ENCODE data around the gene KCNJ15.
"Not testable (repeated sequence)": the region's sequence is repeated elsewhere in the genome, so short reads cannot be mapped to it uniquely, and the experiment has no call there.

KCNJ15 gene

DNA sequence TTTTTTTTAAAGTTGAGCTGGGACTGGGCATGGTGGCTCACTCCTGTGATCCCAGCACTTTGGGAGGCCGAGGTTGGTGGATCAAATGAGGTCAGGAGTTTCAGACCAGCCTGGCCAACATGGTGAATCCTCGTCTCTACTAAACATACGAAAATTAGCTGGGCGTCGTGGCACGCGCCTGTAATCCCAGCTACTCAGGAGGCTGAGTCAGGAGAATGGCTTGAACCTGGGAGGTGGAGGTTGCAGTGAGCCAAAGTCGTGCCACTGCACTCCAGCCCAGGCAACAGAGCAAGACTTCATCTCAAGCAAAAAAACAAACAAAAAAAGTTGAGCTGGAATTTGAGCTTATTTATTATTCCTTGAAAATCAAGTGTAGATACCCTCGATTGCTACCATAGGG lies 21.5 kb upstream of the KCNJ15 start:
- H3K36me3 ChIP-seq (replicated peaks); H3K4me1 ChIP-seq; H3K27me3 ChIP-seq (ENCODE audit: low read depth); H3K4me3 ChIP-seq; H3K9me3 ChIP-seq; DNase-seq (ENCODE audit: low spot score in 2 of 2); in situ Hi-C loops (cut with MboI; ENCODE audit: low sequenced_read_pairs): not testable (repeated sequence)

GRCh38 chr21:38236232-38236631 lies 20.6 kb upstream of the KCNJ15 start:
- H3K4me3 ChIP-seq = no peak overlapping the region
- no peak for DNase-seq (ENCODE audit: low spot score in 2 of 2)
- in situ Hi-C loops (cut with MboI; ENCODE audit: low sequenced_read_pairs) = no loop called here
- H3K9me3 ChIP-seq = 0 out of 2 replicates have a peak, but pooled peaks cover 5% of the 10 kb centered on the region
- H3K36me3 ChIP-seq (replicated peaks) = no peaks in the 10 kb centered on the region
- no peaks in the 10 kb centered on the region for H3K27me3 ChIP-seq (ENCODE audit: low read depth)
- H3K4me1 ChIP-seq = no peaks in the 10 kb centered on the region

GRCh38 chr21:38239672-38240071 lies 17.1 kb upstream of the KCNJ15 start:
- in situ Hi-C loops (cut with MboI; ENCODE audit: low sequenced_read_pairs) = no loop called here
- Histone ChIP-seq H3K4me1 (no peaks in the 10 kb centered on the region), H3K36me3 (replicated peaks) (no peaks in the 10 kb centered on the region), H3K4me3 (no peak overlapping the region), H3K9me3 (no peaks in the 10 kb centered on the region), H3K27me3 (ENCODE audit: low read depth) (no peaks in the 10 kb centered on the region)
- no peak for DNase-seq (ENCODE audit: low spot score in 2 of 2)

GRCh38 chr21:38240129-38240528 lies 16.7 kb upstream of the KCNJ15 start:
- no peaks in the 10 kb centered on the region for H3K9me3 ChIP-seq
- in situ Hi-C loops (cut with MboI; ENCODE audit: low sequenced_read_pairs) = no loop called here
- no peaks in the 10 kb centered on the region for H3K4me1 ChIP-seq
- no peak overlapping the region for H3K4me3 ChIP-seq
- no peaks in the 10 kb centered on the region for H3K36me3 ChIP-seq (replicated peaks)
- no peak for DNase-seq (ENCODE audit: low spot score in 2 of 2)
- H3K27me3 ChIP-seq (ENCODE audit: low read depth) = no peaks in the 10 kb centered on the region

- no peaks in the 10 kb centered on the region for H3K9me3 ChIP-seq
- in situ Hi-C loops (cut with MboI; ENCODE audit: low sequenced_read_pairs) = no loop called here
- H3K36me3 ChIP-seq (replicated peaks) = no peaks in the 10 kb centered on the region
- no peaks in the 10 kb centered on the region for H3K27me3 ChIP-seq (ENCODE audit: low read depth)
- no peaks in the 10 kb centered on the region for H3K4me1 ChIP-seq
- no peak overlapping the region for H3K4me3 ChIP-seq
- DNase-seq (ENCODE audit: low spot score in 2 of 2) = no peak
Measured at GRCh38 chr21:38241029-38241740, 15.6 kb upstream of the KCNJ15 start.

GRCh38 chr21:38242061-38242460 lies 14.7 kb upstream of the KCNJ15 start:
- Histone ChIP-seq H3K9me3 (no peaks in the 10 kb centered on the region), H3K27me3 (ENCODE audit: low read depth) (no peaks in the 10 kb centered on the region), H3K4me1 (no peaks in the 10 kb centered on the region), H3K36me3 (replicated peaks) (no peaks in the 10 kb centered on the region), H3K4me3 (no peak overlapping the region)
- no peak for DNase-seq (ENCODE audit: low spot score in 2 of 2)
- in situ Hi-C loops (cut with MboI; ENCODE audit: low sequenced_read_pairs) = no loop called here

DNA sequence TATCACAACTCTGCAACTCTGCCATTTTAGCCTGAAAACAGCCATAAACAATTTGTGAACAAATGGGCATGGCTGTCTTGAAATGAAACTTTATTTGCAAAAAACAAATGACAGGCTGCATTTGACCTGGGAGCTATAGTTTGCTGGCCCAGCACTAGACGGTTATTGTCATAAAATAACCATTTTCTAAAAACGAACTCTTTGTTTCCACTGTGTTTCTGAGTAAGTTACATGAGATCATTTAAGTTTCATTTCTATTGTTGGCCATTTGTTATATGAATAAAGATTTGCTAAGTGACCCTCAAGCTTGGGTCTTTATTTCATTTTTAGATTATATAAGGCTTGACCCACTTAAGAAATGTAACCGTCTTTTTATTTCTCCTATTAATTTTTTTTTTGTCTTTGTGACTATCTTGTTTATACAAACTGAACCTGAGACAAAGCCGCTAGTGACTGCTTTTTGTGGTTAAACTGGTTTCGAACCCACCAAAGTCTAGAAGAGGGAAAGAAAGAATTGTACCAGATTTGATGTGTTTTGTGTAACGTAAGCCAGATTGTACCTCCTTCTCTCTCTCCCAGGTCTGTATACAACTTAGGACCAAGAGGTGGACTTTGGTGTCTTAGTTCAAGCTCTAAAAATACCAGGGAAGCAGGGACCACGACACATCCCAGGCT lies 12.9 kb upstream of the KCNJ15 start:
- H3K36me3 ChIP-seq (replicated peaks) = no peaks in the 10 kb centered on the region
- H3K9me3 ChIP-seq = no peaks in the 10 kb centered on the region; the same call in 1 of the 2 replicates
- no peak overlapping the region for H3K4me3 ChIP-seq
- H3K27me3 ChIP-seq (ENCODE audit: low read depth) = no peaks in the 10 kb centered on the region
- no peaks in the 10 kb centered on the region for H3K4me1 ChIP-seq
- DNase-seq (ENCODE audit: low spot score in 2 of 2) = no peak
- in situ Hi-C loops (cut with MboI; ENCODE audit: low sequenced_read_pairs) = no loop called here

DNA sequence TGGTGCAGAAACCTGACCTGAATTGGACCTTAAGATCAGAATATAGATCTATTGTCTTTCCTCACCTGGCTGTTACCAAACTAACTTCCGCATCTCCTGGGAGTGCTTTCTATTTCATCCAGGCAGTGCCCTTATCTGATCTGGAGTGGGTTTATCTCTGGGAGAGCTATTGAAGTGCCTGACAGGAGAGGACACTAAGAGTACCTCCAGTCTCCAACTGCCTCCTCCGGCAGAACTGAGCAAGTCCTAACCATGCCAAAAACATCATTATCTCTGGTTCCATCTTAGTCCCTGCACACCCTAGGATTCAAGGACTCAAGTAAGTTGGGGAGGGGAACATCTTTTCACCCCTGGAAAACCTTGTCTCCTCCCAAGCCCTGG lies 12.4 kb upstream of the KCNJ15 start:
- no peaks in the 10 kb centered on the region for H3K27me3 ChIP-seq (ENCODE audit: low read depth)
- in situ Hi-C loops (cut with MboI; ENCODE audit: low sequenced_read_pairs) = no loop called here
- no peaks in the 10 kb centered on the region for H3K4me1 ChIP-seq
- no peaks in the 10 kb centered on the region; the same call in 1 of the 2 replicates for H3K9me3 ChIP-seq
- H3K4me3 ChIP-seq = no peak overlapping the region
- no peak for DNase-seq (ENCODE audit: low spot score in 2 of 2)
- no peaks in the 10 kb centered on the region for H3K36me3 ChIP-seq (replicated peaks)

GRCh38 chr21:38244885-38245869 lies 11.6 kb upstream of the KCNJ15 start:
- Histone ChIP-seq H3K36me3 (replicated peaks) (no peaks in the 10 kb centered on the region), H3K27me3 (ENCODE audit: low read depth) (no peaks in the 10 kb centered on the region), H3K4me3 (no peak overlapping the region), H3K9me3 (no peaks in the 10 kb centered on the region; the same call in 1 of the 2 replicates), H3K4me1 (no peaks in the 10 kb centered on the region)
- in situ Hi-C loops (cut with MboI; ENCODE audit: low sequenced_read_pairs) = no loop called here
- no peak for DNase-seq (ENCODE audit: low spot score in 2 of 2)

- DNase-seq (ENCODE audit: low spot score in 2 of 2) = no peak
- no peaks in the 10 kb centered on the region for H3K36me3 ChIP-seq (replicated peaks)
- no peaks in the 10 kb centered on the region for H3K27me3 ChIP-seq (ENCODE audit: low read depth)
- no peaks in the 10 kb centered on the region; the same call in 1 of the 2 replicates for H3K9me3 ChIP-seq
- no peak overlapping the region for H3K4me3 ChIP-seq
- H3K4me1 ChIP-seq = no peaks in the 10 kb centered on the region
- in situ Hi-C loops (cut with MboI; ENCODE audit: low sequenced_read_pairs) = no loop called here
Measured at GRCh38 chr21:38246511-38246910, 10.3 kb upstream of the KCNJ15 start.

DNA sequence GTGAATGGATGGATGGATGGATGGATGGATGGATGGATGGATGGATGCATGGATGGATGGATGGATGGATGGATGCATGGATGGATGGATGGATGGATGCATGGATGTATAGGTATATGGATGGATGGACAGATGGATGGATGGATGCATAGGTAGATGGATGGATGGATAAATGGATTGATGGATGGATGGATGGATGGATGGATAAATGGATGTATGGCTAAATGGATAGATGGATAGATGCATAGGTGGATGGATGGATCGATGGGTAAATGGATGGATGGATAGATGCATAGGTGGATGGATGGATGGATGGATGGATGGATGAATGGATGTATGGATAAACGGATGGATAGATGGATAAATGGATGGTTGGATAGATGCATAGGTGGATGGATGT lies 9.7 kb upstream of the KCNJ15 start:
- H3K27me3 ChIP-seq (ENCODE audit: low read depth); H3K9me3 ChIP-seq; H3K4me1 ChIP-seq; in situ Hi-C loops (cut with MboI; ENCODE audit: low sequenced_read_pairs); H3K4me3 ChIP-seq; H3K36me3 ChIP-seq (replicated peaks); DNase-seq (ENCODE audit: low spot score in 2 of 2): not testable (repeated sequence)

DNA sequence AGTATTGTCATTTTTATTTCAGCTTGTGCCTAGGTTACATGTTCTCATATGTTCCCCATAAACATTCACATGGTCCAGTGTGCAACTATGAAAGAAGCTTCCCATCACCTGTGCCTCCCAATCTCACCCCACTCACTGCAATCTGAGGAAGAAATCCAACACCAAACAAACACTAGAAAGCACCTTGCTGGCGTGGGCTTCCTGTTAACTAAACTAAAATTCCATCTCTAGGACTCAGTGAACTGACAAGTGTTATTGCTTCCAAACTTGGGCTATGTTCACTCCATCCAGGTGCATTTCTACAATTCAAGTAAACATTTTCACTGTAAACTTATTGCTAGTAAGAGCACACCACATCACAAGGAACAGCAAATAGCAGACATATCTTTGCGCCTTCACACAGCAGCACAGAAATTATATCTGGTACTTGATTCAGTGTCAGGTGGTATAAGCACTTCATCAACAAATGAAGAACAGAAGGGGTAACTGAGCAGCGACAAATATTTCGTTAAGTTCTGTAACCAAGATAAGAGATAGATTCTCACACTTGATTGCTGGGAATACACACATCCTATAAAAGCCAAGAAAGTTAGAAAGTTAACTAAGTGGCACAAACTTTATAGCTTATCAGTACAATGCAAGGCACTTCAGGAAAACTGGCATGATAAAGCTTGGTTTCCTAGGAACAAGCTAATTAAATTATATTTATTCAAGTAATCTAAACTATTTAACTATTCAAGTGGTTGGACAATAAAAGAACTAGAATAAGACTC lies 8.9 kb upstream of the KCNJ15 start:
- Histone ChIP-seq H3K4me1 (no peaks in the 10 kb centered on the region), H3K36me3 (replicated peaks) (no peaks in the 10 kb centered on the region), H3K4me3 (no peak overlapping the region), H3K27me3 (ENCODE audit: low read depth) (no peaks in the 10 kb centered on the region), H3K9me3 (no peaks in the 10 kb centered on the region; the same call in 1 of the 2 replicates)
- no peak for DNase-seq (ENCODE audit: low spot score in 2 of 2)
- in situ Hi-C loops (cut with MboI; ENCODE audit: low sequenced_read_pairs) = no loop called here

DNA sequence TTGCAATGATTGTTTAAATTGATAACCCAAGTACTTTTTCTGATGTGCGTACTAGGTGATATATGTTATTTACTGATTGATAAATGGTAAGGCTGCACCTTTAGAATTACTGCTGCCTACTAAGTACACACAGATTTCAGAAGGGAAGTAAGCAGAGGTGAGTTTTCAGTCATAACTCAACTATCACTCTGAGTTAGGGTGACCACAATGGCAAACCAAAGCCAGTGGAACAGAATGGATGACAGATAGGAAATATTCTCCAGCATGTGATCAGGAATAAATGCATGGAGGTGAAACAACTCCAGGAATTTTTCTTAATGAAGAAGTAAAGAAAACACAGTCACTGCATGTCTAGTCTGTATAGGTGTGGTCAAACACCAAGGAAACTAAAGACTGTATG lies 7.5 kb upstream of the KCNJ15 start:
- H3K4me3 ChIP-seq = no peak overlapping the region
- H3K36me3 ChIP-seq (replicated peaks) = no peaks in the 10 kb centered on the region
- H3K4me1 ChIP-seq = no peaks in the 10 kb centered on the region
- in situ Hi-C loops (cut with MboI; ENCODE audit: low sequenced_read_pairs) = no loop called here
- H3K27me3 ChIP-seq (ENCODE audit: low read depth) = no peaks in the 10 kb centered on the region
- H3K9me3 ChIP-seq = no peaks in the 10 kb centered on the region; the same call in 1 of the 2 replicates
- no peak for DNase-seq (ENCODE audit: low spot score in 2 of 2)

Measured in HAP-1 (cell line).